Measurements from ENCODE around the gene SIK2.

Gene SIK2

DNA sequence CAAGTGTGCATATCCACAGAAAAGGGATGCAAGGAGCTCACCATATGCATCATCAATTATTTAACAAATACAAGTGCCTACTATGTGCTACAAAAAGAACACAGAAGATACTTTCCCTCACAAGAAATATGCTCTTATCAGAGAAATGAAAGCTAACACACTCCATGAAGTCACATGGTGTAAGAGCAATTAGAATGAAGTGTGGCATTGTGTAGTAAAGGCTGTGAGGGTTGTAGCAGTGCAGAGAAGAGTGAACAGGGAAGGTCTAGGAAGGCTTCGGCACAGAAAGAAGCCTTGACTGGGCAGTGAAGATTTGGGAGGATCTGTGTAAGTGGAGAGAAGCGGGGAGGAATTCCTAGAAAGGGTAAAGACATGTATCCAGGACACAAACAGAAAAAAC lies 141.5 kb downstream of the SIK2 start:
- Histone ChIP-seq H3K9ac (no peak overlapping the region), H3K4me3 (ENCODE audit: low read depth, low read length) (no peak overlapping the region), H3K27ac (no peak overlapping the region), H3K4me2 (ENCODE audit: low read length) (no peak overlapping the region), H2AFZ (no peak overlapping the region), H3K79me2 (no peaks in the 10 kb centered on the region), H3K9me3 (ENCODE audit: control insufficient read depth, low read length) (no peaks in the 10 kb centered on the region), H3K36me3 (ENCODE audit: control insufficient read depth, insufficient read depth, low read length) (no peaks in the 10 kb centered on the region), H3K27me3 (ENCODE audit: control insufficient read depth, insufficient read depth, low read length) (no peaks in the 10 kb centered on the region), H3K4me1 (no peaks in the 10 kb centered on the region)
- TF ChIP-seq, protein P1, sequence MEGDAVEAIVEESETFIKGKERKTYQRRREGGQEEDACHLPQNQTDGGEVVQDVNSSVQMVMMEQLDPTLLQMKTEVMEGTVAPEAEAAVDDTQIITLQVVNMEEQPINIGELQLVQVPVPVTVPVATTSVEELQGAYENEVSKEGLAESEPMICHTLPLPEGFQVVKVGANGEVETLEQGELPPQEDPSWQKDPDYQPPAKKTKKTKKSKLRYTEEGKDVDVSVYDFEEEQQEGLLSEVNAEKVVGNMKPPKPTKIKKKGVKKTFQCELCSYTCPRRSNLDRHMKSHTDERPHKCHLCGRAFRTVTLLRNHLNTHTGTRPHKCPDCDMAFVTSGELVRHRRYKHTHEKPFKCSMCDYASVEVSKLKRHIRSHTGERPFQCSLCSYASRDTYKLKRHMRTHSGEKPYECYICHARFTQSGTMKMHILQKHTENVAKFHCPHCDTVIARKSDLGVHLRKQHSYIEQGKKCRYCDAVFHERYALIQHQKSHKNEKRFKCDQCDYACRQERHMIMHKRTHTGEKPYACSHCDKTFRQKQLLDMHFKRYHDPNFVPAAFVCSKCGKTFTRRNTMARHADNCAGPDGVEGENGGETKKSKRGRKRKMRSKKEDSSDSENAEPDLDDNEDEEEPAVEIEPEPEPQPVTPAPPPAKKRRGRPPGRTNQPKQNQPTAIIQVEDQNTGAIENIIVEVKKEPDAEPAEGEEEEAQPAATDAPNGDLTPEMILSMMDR (IDR thresholded peaks at IDR 0.05): no peak

DNA sequence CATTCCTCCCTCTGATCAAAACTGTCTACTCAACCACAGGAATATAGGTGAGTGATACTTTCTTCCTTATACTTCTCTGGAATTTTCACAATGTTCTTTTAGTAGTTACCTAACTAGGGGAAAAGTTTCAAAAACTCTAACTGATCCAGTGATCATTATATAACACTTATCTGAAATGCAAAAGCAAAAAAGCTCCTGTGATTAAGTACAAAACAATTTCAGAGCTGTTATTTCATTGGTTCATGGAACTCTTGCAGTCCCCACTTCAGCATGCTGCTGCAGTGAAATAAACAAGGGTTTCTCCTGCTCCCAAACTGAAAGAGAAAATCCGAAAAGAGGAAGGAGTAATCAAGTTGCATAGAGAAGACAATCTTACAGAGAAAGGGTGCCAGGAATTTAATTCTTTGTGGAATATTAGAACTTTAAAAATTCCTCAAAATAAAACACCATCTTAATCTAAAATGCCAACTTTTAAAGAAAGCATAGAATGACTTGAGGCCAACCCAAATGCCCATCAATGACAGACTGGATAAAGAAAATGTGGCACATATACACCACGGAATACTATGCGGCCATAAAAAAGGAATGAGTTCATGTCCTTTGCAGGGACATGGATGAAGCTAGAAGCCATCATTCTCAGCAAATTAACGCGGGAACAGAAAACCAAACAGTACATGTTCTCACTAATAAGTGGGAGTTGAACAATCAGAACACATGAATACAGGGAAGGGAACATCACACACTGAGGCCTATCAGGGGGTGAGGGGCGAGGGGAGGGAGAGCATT lies 143.7 kb downstream of the SIK2 start:
- H3K4me1 ChIP-seq: no peaks in the 10 kb centered on the region
- H3K27ac ChIP-seq: no peak overlapping the region
- TF ChIP-seq, protein P1 (IDR thresholded peaks at IDR 0.05): no peak
- no peak overlapping the region for H3K4me2 ChIP-seq (ENCODE audit: low read length)
- H2AFZ ChIP-seq: no peak overlapping the region
- no peaks in the 10 kb centered on the region for H3K36me3 ChIP-seq (ENCODE audit: control insufficient read depth, insufficient read depth, low read length)
- no peak overlapping the region for H3K9ac ChIP-seq
- H3K4me3 ChIP-seq (ENCODE audit: low read depth, low read length): no peak overlapping the region
- H3K27me3 ChIP-seq (ENCODE audit: control insufficient read depth, insufficient read depth, low read length): no peaks in the 10 kb centered on the region
- no peaks in the 10 kb centered on the region for H3K79me2 ChIP-seq
- no peaks in the 10 kb centered on the region for H3K9me3 ChIP-seq (ENCODE audit: control insufficient read depth, low read length)

DNA sequence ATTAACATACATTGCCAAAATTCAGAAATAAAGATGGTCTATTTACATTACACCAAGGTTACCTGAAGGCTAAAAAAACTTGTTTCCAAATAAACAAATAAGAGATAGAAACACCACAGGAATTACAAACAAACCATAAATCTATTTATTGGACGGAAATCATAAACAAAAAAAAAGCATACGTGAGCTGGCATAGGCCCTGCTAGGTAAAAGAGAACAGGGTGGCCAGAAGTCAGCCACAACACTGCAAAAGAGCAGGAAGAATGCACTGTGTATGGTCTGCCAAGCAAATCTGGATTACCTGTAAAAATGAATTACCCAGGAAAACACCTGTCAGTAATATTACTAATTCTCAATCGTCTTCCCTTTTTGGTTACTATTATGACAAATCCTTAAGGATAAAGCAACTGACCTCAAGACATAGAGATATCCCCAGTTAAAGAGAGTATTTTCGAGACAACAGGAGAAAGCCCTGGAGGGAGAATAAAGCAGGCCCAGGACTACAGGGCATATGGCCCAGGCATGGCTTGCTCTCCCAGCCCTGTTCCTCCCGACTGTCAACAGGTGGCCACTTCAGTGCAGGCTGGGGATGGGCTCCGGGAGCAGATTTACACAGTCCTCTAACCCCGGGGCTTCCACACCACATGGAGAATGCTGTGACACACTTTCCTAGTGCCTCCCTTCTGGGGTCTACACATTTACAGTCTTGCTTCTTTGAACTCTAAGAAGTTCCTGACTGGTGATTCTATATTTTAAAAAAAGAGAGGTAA lies 146.0 kb downstream of the SIK2 start:
- no peak overlapping the region for H3K4me3 ChIP-seq (ENCODE audit: low read depth, low read length)
- TF ChIP-seq, protein P1 (IDR thresholded peaks at IDR 0.05): no peak
- H3K9me3 ChIP-seq (ENCODE audit: control insufficient read depth, low read length): no peaks in the 10 kb centered on the region
- no peak overlapping the region for H3K27ac ChIP-seq
- H3K9ac ChIP-seq: no peak overlapping the region
- H3K36me3 ChIP-seq (ENCODE audit: control insufficient read depth, insufficient read depth, low read length): no peaks in the 10 kb centered on the region
- H3K27me3 ChIP-seq (ENCODE audit: control insufficient read depth, insufficient read depth, low read length): no peaks in the 10 kb centered on the region
- H3K4me2 ChIP-seq (ENCODE audit: low read length): no peak overlapping the region
- no peaks in the 10 kb centered on the region for H3K4me1 ChIP-seq
- H3K79me2 ChIP-seq: no peaks in the 10 kb centered on the region
- no peak overlapping the region for H2AFZ ChIP-seq

DNA sequence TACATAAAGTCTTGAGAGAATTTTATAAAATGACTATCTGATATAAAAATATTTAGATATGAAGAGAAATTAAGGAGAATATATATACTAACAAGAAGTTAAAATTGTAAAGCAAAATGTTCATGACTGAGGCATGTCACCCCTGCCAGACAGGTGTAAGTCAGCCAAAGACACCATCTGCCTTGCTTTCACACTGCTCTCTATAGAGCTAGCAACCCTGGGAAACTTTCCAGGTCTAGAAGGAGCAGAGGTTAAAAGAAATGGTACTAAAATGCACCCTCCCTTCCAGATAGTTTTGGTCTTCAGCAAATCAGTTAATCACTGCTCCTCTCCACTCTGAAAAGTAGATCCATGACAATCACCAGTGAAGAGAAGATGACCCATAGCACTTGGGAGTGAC lies 147.4 kb downstream of the SIK2 start:
- Histone ChIP-seq H3K79me2 (no peaks in the 10 kb centered on the region), H3K4me1 (no peaks in the 10 kb centered on the region), H3K9ac (no peak overlapping the region), H3K9me3 (ENCODE audit: control insufficient read depth, low read length) (no peaks in the 10 kb centered on the region), H3K4me3 (ENCODE audit: low read depth, low read length) (no peak overlapping the region), H3K4me2 (ENCODE audit: low read length) (no peak overlapping the region), H3K27me3 (ENCODE audit: control insufficient read depth, insufficient read depth, low read length) (no peaks in the 10 kb centered on the region), H3K27ac (no peak overlapping the region), H2AFZ (no peak overlapping the region), H3K36me3 (ENCODE audit: control insufficient read depth, insufficient read depth, low read length) (no peaks in the 10 kb centered on the region)
- TF ChIP-seq, protein P1 (IDR thresholded peaks at IDR 0.05): no peak

All from parathyroid adenoma (tissue), 2 donors.